IPS-20b (cell line): Measurements from ENCODE around the gene P2RX3.

Source experiments
- H3K27ac ChIP-seq: one replicate; pipeline ENCODE4 v1.5.1; 2013; ENCODE audit warnings: low read length
- H3K27me3 ChIP-seq: 2 replicates; pipeline ENCODE4 v1.6.1; 2013; ENCODE audit warnings: mild to moderate bottlenecking, low read length, inconsistent platforms; ENCODE audit not compliant: insufficient read depth
- H3K36me3 ChIP-seq: 2 replicates; pipeline ENCODE4 v1.6.1; 2013; ENCODE audit warnings: low read depth, mild to moderate bottlenecking, inconsistent platforms, low read length, moderate library complexity; ENCODE audit not compliant: insufficient read depth
- H3K4me1 ChIP-seq: 2 replicates; pipeline ENCODE4 v1.6.1; 2013; ENCODE audit warnings: mild to moderate bottlenecking, control low read depth, inconsistent platforms, low read length, moderate library complexity; ENCODE audit not compliant: insufficient read depth
- H3K4me3 ChIP-seq: 2 replicates; pipeline ENCODE4 v1.5.1; 2013; ENCODE audit warnings: mild to moderate bottlenecking, low read length, inconsistent platforms
- H3K9ac ChIP-seq: 2 replicates; pipeline ENCODE4 v1.6.1; 2013; ENCODE audit warnings: low read depth, mild to moderate bottlenecking, inconsistent platforms, low read length, moderate library complexity
- H3K9me3 ChIP-seq: 2 replicates; pipeline ENCODE4 v1.6.1; 2013; ENCODE audit warnings: mild to moderate bottlenecking, low read depth, low read length, inconsistent platforms; ENCODE audit not compliant: insufficient read depth

The P2RX3 gene

DNA sequence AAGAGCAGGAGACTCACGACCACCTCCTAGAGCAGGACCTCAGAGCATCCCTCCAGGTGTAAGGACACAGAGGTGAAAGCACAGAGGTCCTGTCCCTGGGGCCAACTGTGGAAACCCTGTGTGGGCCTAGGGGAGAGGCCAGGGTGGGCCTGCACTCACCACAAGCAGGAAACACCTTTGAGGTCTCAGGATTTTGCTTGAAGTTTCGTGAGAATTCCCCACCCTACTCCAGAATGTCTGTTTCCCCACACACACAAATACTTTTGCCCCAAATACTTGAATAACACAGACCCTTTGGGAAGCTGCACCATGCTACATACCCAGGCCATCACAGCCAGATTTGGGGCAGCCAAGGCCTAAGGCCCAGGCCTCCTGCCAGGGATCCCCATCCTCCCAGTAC is 70.6 kb downstream of the P2RX3 start:
- Histone ChIP-seq H3K9me3 (no peaks in the 10 kb centered on the region), H3K27me3 (no peaks in the 10 kb centered on the region), H3K27ac (no peak overlapping the region), H3K4me3 (no peak overlapping the region), H3K9ac (no peak overlapping the region), H3K4me1 (no peaks in the 10 kb centered on the region), H3K36me3 (peaks cover 56% of the 10 kb centered on the region)

DNA sequence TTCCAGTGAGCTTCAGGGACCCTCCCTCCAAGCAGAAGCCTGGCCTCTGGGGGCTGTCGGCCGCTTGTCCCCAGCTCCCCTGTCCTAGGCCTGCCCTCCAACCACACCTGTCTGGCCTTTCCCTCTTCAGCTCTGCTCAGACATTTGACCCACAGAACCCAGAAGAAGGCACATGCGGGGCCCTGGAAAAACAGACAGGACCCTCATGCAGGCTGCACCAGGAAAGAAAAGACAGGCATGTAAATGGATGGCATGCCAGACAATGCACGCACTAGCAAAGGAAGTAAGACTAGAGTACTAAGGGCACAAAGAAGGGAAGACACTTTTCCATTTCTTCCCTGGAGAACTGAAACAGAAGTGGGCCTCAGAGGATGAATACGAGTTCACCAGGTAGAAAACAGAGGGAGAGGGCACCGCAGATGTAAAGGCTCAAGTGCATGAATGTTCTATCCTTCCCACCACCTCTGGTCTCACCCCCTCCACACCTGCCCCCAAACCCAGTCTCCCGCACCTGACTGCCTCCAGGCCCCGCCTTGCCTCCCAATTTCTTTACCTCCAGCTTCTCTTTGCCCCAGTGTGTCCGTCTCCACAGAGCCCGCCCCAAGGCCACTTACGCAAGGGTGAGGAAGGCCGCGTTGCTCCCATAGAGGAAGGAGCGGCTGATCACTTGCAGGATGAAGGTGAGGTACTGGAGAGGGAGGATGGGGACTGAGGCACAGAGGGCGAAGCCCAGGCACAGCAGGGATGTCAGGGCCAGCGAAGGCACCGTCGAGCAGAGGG is 71.4 kb downstream of the P2RX3 start:
- Histone ChIP-seq H3K9ac (no peak overlapping the region), H3K36me3 (peaks cover 62% of the 10 kb centered on the region), H3K27ac (no peak overlapping the region), H3K27me3 (no peaks in the 10 kb centered on the region), H3K9me3 (no peaks in the 10 kb centered on the region), H3K4me1 (no peaks in the 10 kb centered on the region), H3K4me3 (no peak overlapping the region)

DNA sequence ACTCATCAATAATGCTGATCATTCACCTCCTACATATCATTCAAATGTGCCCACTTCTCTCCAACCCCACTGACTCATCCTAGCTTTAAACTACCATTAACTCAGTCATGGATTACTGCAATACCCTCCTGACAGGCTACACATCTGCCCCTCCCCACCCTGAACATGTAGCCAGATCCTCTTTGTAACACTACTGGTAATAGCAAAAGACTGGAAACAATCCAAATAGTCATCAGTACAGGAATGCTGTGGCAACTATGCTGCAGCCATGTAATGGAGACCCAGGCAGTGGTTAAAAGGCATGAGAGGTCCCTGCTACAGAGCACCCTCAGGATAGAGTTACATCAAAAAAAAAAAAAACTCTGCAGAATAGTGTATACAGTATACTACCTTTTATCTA is 72.1 kb downstream of the P2RX3 start:
- Histone ChIP-seq H3K27me3 (no peaks in the 10 kb centered on the region), H3K27ac (no peak overlapping the region), H3K4me3 (no peak overlapping the region), H3K9ac (no peak overlapping the region), H3K36me3 (peaks cover 70% of the 10 kb centered on the region), H3K4me1 (no peaks in the 10 kb centered on the region), H3K9me3 (no peaks in the 10 kb centered on the region)

DNA sequence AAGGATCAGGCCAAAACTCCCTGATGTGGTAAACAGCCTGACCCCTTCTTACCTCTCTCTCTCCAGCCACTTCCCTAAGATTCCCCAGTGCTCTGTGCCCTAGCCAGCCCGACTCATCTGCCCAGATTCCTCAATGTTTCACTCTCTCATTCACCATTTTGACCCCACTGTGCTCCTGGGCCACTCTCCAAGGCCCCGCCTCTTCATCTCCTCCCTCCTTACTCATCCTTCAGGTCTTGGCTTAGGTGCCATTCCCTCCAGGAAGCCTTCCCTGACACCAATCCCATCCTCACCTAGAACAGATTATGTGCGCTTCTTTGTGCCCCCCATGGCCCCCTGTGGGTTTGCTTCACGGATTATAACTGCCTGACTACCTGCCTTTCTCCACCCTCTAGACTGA is 75.5 kb downstream of the P2RX3 start:
- Histone ChIP-seq H3K27me3 (no peaks in the 10 kb centered on the region), H3K27ac (no peak overlapping the region), H3K9me3 (no peaks in the 10 kb centered on the region), H3K4me1 (no peaks in the 10 kb centered on the region), H3K9ac (no peak overlapping the region), H3K36me3 (peaks cover 82% of the 10 kb centered on the region), H3K4me3 (no peak overlapping the region)

DNA sequence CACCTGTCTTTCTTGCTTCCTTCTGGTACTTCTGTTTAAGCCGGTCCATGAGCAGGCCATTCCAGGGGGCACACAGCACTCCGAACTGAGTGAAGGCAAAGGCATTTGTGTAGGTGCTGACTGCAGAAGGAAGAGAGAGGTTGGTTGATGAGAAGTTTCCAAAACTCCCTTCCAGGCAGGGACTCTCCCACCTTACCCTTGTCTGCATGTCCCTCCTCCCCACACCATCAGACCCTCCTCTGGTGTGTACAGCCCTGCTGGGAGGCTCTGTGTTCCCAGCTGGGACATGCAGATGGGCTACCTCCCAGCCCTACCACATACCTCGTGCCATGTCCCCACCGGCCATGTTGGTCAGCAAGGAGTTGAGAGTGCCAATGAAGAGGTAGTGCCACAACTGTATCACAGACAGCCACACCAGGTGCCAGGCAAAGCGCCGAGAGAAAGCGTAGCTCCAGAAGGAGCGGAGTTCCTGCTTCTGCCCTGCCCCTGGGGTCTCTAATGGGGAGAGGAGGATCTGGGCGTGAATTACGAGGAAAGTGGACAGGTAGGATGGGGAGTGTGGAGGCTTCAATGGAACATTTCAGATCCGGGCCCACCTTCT is 76.6 kb downstream of the P2RX3 start:
- Histone ChIP-seq H3K9ac (no peak overlapping the region), H3K4me1 (no peaks in the 10 kb centered on the region), H3K27me3 (no peaks in the 10 kb centered on the region), H3K9me3 (no peaks in the 10 kb centered on the region), H3K4me3 (no peak overlapping the region), H3K27ac (no peak overlapping the region), H3K36me3 (peaks cover 72% of the 10 kb centered on the region)

DNA sequence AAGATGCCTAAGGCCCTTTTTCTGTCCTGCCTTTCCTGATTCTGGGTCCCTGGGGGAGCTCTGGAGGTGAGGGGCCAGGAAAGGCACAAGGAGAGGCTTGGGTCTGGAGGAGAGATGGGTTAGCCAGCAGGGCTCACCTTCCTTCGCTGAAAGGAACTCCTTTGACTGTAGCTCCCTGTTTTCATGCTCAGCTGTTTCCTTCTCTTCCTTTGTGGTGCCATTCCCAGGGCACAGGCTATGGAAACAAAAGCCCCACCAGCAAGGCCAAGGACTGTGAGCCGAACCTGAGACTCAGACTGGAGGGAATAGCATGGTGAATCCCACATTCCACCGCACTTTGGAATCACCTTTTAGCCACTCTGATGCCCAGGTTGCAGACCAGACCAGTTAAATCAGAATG is 78.3 kb downstream of the P2RX3 start:
- H3K27ac ChIP-seq, result no peak overlapping the region
- no peak overlapping the region for H3K9ac ChIP-seq
- peaks cover 72% of the 10 kb centered on the region for H3K36me3 ChIP-seq
- no peaks in the 10 kb centered on the region for H3K9me3 ChIP-seq
- H3K4me1 ChIP-seq, result no peaks in the 10 kb centered on the region
- no peaks in the 10 kb centered on the region for H3K27me3 ChIP-seq
- no peak overlapping the region for H3K4me3 ChIP-seq

DNA sequence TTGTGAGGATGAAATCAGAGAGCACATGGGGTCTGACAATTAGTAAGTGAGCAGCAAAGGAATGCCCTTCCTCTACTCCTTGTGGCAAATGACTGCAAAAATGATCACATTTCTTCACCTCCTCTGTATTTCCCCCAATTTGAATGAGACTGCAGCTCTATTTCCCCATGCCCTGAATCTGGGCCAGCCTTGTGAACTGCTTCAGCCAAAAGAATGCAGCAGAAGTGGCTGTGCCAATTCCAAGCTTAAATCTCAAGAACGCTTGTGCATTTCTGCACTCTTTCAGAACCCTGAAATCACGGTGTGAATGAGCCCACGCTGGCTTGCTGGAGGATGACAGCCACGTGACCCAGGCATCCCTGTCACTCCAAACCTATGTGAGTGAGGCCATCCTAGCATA is 78.9 kb downstream of the P2RX3 start:
- Histone ChIP-seq H3K4me1 (no peaks in the 10 kb centered on the region), H3K4me3 (no peak overlapping the region), H3K27me3 (no peaks in the 10 kb centered on the region), H3K9ac (no peak overlapping the region), H3K27ac (no peak overlapping the region), H3K9me3 (no peaks in the 10 kb centered on the region), H3K36me3 (peaks cover 72% of the 10 kb centered on the region)

DNA sequence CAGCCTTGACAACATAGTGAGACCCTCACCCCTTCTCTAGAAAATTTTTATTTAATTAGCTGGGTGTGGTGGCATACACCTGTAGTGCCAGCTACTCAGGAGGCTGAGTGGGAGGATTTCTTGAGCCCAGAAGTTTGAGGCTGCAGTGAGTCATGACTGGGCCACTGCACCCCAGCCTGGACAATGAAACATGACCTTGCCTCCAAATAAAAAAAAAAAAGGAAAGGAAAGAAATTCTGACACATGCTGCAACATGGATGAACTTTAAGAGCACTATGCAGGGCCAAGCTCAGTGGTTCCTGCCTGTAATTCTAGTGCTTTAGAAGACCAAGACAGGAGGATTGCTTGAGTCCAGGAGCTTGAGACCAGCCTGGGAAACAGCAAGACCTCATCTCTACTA is 80.0 kb downstream of the P2RX3 start:
- Histone ChIP-seq H3K9me3 (no peaks in the 10 kb centered on the region), H3K36me3 (peaks cover 74% of the 10 kb centered on the region), H3K4me3 (no peak overlapping the region)

DNA sequence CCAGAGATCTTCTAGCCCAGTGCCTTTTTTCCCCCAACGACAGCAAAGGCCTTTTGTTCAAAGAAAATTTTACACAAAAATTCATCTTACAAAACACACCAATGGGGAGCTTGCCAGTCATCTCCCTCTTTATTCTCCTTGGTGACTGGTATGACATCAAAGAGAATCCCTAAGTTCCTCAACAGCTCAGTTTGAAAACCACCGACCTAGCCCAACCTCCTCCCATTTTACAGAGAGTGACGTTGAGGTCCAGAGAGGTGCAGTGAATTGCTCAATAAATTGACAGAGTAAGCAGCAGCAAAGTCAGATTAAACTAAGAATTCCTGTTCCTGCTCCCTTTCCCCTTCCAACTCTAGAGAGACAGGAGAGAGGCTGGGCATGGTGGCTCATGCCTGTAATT is 81.0 kb downstream of the P2RX3 start:
- Histone ChIP-seq H3K27ac (no peak overlapping the region), H3K4me3 (no peak overlapping the region), H3K4me1 (no peaks in the 10 kb centered on the region), H3K9me3 (no peaks in the 10 kb centered on the region), H3K27me3 (no peaks in the 10 kb centered on the region), H3K36me3 (peaks cover 72% of the 10 kb centered on the region), H3K9ac (no peak overlapping the region)

More for the DNA sequence above, 80.0 kb downstream of the P2RX3 start:
- no peaks in the 10 kb centered on the region for H3K4me1 ChIP-seq
- H3K27me3 ChIP-seq, result no peaks in the 10 kb centered on the region
- H3K27ac ChIP-seq, result no peak overlapping the region
- H3K9ac ChIP-seq, result no peak overlapping the region

DNA sequence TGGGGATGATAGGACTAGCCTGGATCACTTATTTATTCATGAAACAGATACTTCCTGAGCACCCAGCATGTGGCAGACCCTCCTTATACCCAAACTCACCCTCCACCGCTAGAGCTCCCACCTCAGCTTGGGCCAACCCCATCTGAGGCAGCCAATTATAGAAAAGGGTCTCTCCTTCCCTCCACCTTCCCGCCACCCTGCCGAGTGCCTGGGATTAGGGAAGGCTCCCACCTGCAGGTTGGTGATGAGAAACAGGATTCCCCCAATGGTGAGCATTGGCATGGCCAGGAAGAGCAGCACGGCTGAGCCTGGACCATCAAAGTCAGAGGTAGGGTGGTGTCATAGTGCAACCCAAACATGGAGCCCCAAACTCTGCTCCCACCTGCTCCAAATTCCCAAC is 82.9 kb downstream of the P2RX3 start:
- peaks cover 3% of the 10 kb centered on the region for H3K4me1 ChIP-seq
- no peak overlapping the region for H3K4me3 ChIP-seq
- H3K27ac ChIP-seq, result no peak overlapping the region
- no peak overlapping the region for H3K9ac ChIP-seq
- peaks cover 67% of the 10 kb centered on the region for H3K36me3 ChIP-seq
- H3K27me3 ChIP-seq, result peaks cover 6% of the 10 kb centered on the region
- H3K9me3 ChIP-seq, result no peaks in the 10 kb centered on the region

DNA sequence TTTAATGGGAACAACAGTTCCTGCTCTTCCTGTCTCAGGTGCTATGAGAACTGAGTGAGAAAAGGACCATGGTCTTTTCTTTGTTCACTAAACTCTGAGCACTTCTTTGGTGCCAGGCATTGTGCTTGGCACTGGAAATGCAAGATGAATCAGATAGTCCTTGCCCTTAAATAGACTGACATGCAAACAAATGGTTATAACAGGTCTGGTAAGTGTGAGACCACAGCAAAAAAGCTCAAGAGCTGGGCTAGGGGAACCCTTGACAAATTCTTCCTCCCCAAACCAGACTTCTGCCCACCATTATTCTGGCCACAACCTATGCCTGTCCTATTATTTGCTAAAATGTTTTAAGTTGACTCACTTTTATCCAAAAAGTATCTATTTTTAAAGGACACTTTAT is 83.7 kb downstream of the P2RX3 start:
- Histone ChIP-seq H3K36me3 (peaks cover 60% of the 10 kb centered on the region), H3K9ac (no peak overlapping the region), H3K27ac (no peak overlapping the region), H3K9me3 (no peaks in the 10 kb centered on the region), H3K4me3 (no peak overlapping the region), H3K27me3 (peaks cover 13% of the 10 kb centered on the region), H3K4me1 (peaks cover 8% of the 10 kb centered on the region)
